Measurements from ENCODE around the gene RPS6KA1.

The RPS6KA1 gene

GRCh38 chr1:26530895-26531598 is 1.5 kb downstream of the RPS6KA1 start:
- Histone ChIP-seq H3K27me3 (no peaks in the 10 kb centered on the region), H3K4me1 (ENCODE audit: control insufficient read depth in 1 of 2, insufficient read depth in 1 of 2, low read depth in 1 of 2, low read length in 1 of 2) (peaks cover 40 to 41% of the 10 kb centered on the region in 2 experiments), H3K9me3 (no peaks in the 10 kb centered on the region), H3K27ac (peak overlapping the region; percentile 76), H3K36me3 (no peaks in the 10 kb centered on the region), H3K4me3 (ENCODE audit: low read depth in 1 of 2, low read length in 1 of 2) (peak overlapping the region; percentile 69 to 80)
- TF ChIP-seq CTCF (IDR thresholded peaks at IDR 0.05): peak; percentile 25

- TF ChIP-seq CTCF (IDR thresholded peaks at IDR 0.05): no peak
- Histone ChIP-seq H3K9me3 (no peaks in the 10 kb centered on the region), H3K36me3 (no peaks in the 10 kb centered on the region), H3K4me3 (ENCODE audit: low read depth in 1 of 2, low read length in 1 of 2) (peak overlapping the region; percentile 69 to 80), H3K27me3 (no peaks in the 10 kb centered on the region), H3K27ac (peak overlapping the region; percentile 76), H3K4me1 (ENCODE audit: control insufficient read depth in 1 of 2, insufficient read depth in 1 of 2, low read depth in 1 of 2, low read length in 1 of 2) (peaks cover 40 to 41% of the 10 kb centered on the region in 2 experiments)
These were observed 2.1 kb downstream of the RPS6KA1 start for GRCh38 chr1:26531651-26532131.

GRCh38 chr1:26533951-26534509 is 4.5 kb downstream of the RPS6KA1 start:
- Histone ChIP-seq H3K4me3 (ENCODE audit: low read depth in 1 of 2, low read length in 1 of 2) (no peak overlapping the region), H3K27me3 (no peaks in the 10 kb centered on the region), H3K9me3 (no peaks in the 10 kb centered on the region), H3K36me3 (no peaks in the 10 kb centered on the region), H3K27ac (no peak overlapping the region), H3K4me1 (ENCODE audit: control insufficient read depth in 1 of 2, insufficient read depth in 1 of 2, low read depth in 1 of 2, low read length in 1 of 2) (peaks cover 57 to 58% of the 10 kb centered on the region in 2 experiments)
- TF ChIP-seq CTCF (IDR thresholded peaks at IDR 0.05): no peak

GRCh38 chr1:26535201-26535600 is 5.6 kb downstream of the RPS6KA1 start:
- Histone ChIP-seq H3K9me3 (no peaks in the 10 kb centered on the region), H3K27ac (peak overlapping the region; percentile 13), H3K4me3 (ENCODE audit: low read depth in 1 of 2, low read length in 1 of 2) (no peak overlapping the region), H3K36me3 (no peaks in the 10 kb centered on the region), H3K27me3 (no peaks in the 10 kb centered on the region), H3K4me1 (ENCODE audit: control insufficient read depth in 1 of 2, insufficient read depth in 1 of 2, low read depth in 1 of 2, low read length in 1 of 2) (peaks cover 63 to 64% of the 10 kb centered on the region in 2 experiments)
- no peak for TF ChIP-seq CTCF (IDR thresholded peaks at IDR 0.05)

GRCh38 chr1:26536081-26536480 is 6.5 kb downstream of the RPS6KA1 start:
- TF ChIP-seq CTCF (IDR thresholded peaks at IDR 0.05): no peak
- H3K9me3 ChIP-seq: no peaks in the 10 kb centered on the region
- no peak overlapping the region for H3K4me3 ChIP-seq (ENCODE audit: low read depth in 1 of 2, low read length in 1 of 2)
- no peaks in the 10 kb centered on the region for H3K36me3 ChIP-seq
- no peak overlapping the region for H3K27ac ChIP-seq
- H3K4me1 ChIP-seq (ENCODE audit: control insufficient read depth in 1 of 2, insufficient read depth in 1 of 2, low read depth in 1 of 2, low read length in 1 of 2): peaks cover 63 to 64% of the 10 kb centered on the region in 2 experiments
- H3K27me3 ChIP-seq: no peaks in the 10 kb centered on the region

All from neutrophil (primary cell).